Measurements from ENCODE around the gene FARSB.
A peak's percentile ranks its signal among the peaks of the same experiment; 100 is the strongest.

FARSB gene

GRCh38 chr2:222568865-222569264 is 87.0 kb downstream of the FARSB start:
- no peak for TF ChIP-seq CTCF (IDR thresholded peaks at IDR 0.05; ENCODE audit: low read depth, low read length)
- no peaks in the 10 kb centered on the region for H3K9me3 ChIP-seq
- DNase-seq, result no peak
- H3K4me3 ChIP-seq (ENCODE audit: low read depth, low read length), result no peak overlapping the region
- H3K36me3 ChIP-seq, result peaks cover 38% of the 10 kb centered on the region
- no peaks in the 10 kb centered on the region for H3K4me1 ChIP-seq
- H3K27me3 ChIP-seq, result no peaks in the 10 kb centered on the region

- H3K4me1 ChIP-seq, result no peaks in the 10 kb centered on the region
- DNase-seq, result no peak
- no peaks in the 10 kb centered on the region for H3K27me3 ChIP-seq
- H3K4me3 ChIP-seq (ENCODE audit: low read depth, low read length), result no peak overlapping the region
- no peaks in the 10 kb centered on the region for H3K9me3 ChIP-seq
- H3K36me3 ChIP-seq, result peaks cover 29% of the 10 kb centered on the region
- TF ChIP-seq CTCF (IDR thresholded peaks at IDR 0.05; ENCODE audit: low read depth, low read length), result no peak
These were observed 89.7 kb downstream of the FARSB start for GRCh38 chr2:222566229-222566628.

- Histone ChIP-seq H3K4me3 (ENCODE audit: low read depth, low read length) (no peak overlapping the region), H3K9me3 (no peaks in the 10 kb centered on the region), H3K36me3 (peaks cover 20% of the 10 kb centered on the region), H3K4me1 (peaks cover 14% of the 10 kb centered on the region), H3K27me3 (no peaks in the 10 kb centered on the region)
- no peak for DNase-seq
- no peak for TF ChIP-seq CTCF (IDR thresholded peaks at IDR 0.05; ENCODE audit: low read depth, low read length)
These were observed 92.0 kb downstream of the FARSB start for GRCh38 chr2:222563936-222564335.

- peaks cover 14% of the 10 kb centered on the region for H3K4me1 ChIP-seq
- no peak for TF ChIP-seq CTCF (IDR thresholded peaks at IDR 0.05; ENCODE audit: low read depth, low read length)
- no peaks in the 10 kb centered on the region for H3K27me3 ChIP-seq
- no peak for DNase-seq
- peaks cover 19% of the 10 kb centered on the region for H3K36me3 ChIP-seq
- no peaks in the 10 kb centered on the region for H3K9me3 ChIP-seq
- H3K4me3 ChIP-seq (ENCODE audit: low read depth, low read length), result no peak overlapping the region
These were observed 92.7 kb downstream of the FARSB start for GRCh38 chr2:222563106-222563718.

- DNase-seq, result peak; percentile 62
- TF ChIP-seq CTCF (IDR thresholded peaks at IDR 0.05; ENCODE audit: low read depth, low read length), result peak; percentile 97
- no peaks in the 10 kb centered on the region for H3K27me3 ChIP-seq
- peaks cover 11% of the 10 kb centered on the region for H3K36me3 ChIP-seq
- H3K9me3 ChIP-seq, result no peaks in the 10 kb centered on the region
- peaks cover 14% of the 10 kb centered on the region for H3K4me1 ChIP-seq
- no peak overlapping the region for H3K4me3 ChIP-seq (ENCODE audit: low read depth, low read length)
These were observed 93.9 kb downstream of the FARSB start for GRCh38 chr2:222561817-222562645.

GRCh38 chr2:222561151-222561550 is 94.7 kb downstream of the FARSB start:
- no peaks in the 10 kb centered on the region for H3K9me3 ChIP-seq
- no peak for DNase-seq
- H3K4me1 ChIP-seq, result peaks cover 14% of the 10 kb centered on the region
- peaks cover 2% of the 10 kb centered on the region for H3K36me3 ChIP-seq
- H3K27me3 ChIP-seq, result no peaks in the 10 kb centered on the region
- no peak overlapping the region for H3K4me3 ChIP-seq (ENCODE audit: low read depth, low read length)
- TF ChIP-seq CTCF (IDR thresholded peaks at IDR 0.05; ENCODE audit: low read depth, low read length), result no peak

Measured in BE2C (cell line).